NCI-H82 (cell line): Measurements from ENCODE around the gene KCNH4.
"Not testable (repeated sequence)": the region's sequence is repeated elsewhere in the genome, so short reads cannot be mapped to it uniquely, and the experiment has no call there.

ENCODE experiments used
- DNase-seq: peaks from one replicate; lab custom pipeline; 2025; lab: John Stamatoyannopoulos, UW

Gene KCNH4

GRCh38 chr17:42193969-42194899, 13.3 kb upstream of the KCNH4 start, which contains the start of gene GHDC:
TSS of gene GHDC (minus strand) at chr17:42194494. CDS start at chr17:42193581, 913 bp downstream.
- DNase-seq = peak; percentile 94

GRCh38 chr17:42193216-42193968, 12.4 kb upstream of the KCNH4 start:
- DNase-seq = no peak

GRCh38 chr17:42192189-42193126, 11.5 kb upstream of the KCNH4 start:
- DNase-seq = no peak

GRCh38 chr17:42191275-42191608, 10.3 kb upstream of the KCNH4 start:
- DNase-seq = no peak

GRCh38 chr17:42190491-42191274, 9.7 kb upstream of the KCNH4 start:
- no peak for DNase-seq

GRCh38 chr17:42189651-42189965, 8.7 kb upstream of the KCNH4 start:
- no peak for DNase-seq

- DNase-seq = no peak
Measured at GRCh38 chr17:42188749-42189650, 8.1 kb upstream of the KCNH4 start.

- DNase-seq = no peak
Measured at GRCh38 chr17:42187833-42188232, 6.9 kb upstream of the KCNH4 start.

- DNase-seq = not testable (repeated sequence)
Measured at GRCh38 chr17:42186191-42186590, 5.2 kb upstream of the KCNH4 start.

- DNase-seq = no peak
Measured at GRCh38 chr17:42185621-42185930, 4.6 kb upstream of the KCNH4 start.

GRCh38 chr17:42184713-42185620, 4.0 kb upstream of the KCNH4 start, which contains the start of gene HCRT:
TSS of gene HCRT (minus strand) at chr17:42185452. CDS start at chr17:42185365, 87 bp downstream.
- no peak for DNase-seq

- DNase-seq = peak; percentile 80
Measured at GRCh38 chr17:42183741-42184711, 3.1 kb upstream of the KCNH4 start.

GRCh38 chr17:42182927-42183734, 2.2 kb upstream of the KCNH4 start:
- no peak for DNase-seq

GRCh38 chr17:42181851-42182207, 887 bp upstream of the KCNH4 start:
- no peak for DNase-seq

- peak; percentile 37 for DNase-seq
Measured at GRCh38 chr17:42180411-42180921, 476 bp downstream of the KCNH4 start.

- peak; percentile 50 for DNase-seq
Measured at GRCh38 chr17:42179911-42180410, 981 bp downstream of the KCNH4 start.

- no peak for DNase-seq
Measured at GRCh38 chr17:42179335-42179734, 1.6 kb downstream of the KCNH4 start.
